NOMO-1 (cell line): Measurements from ENCODE around the gene DGCR8.
A peak's percentile ranks its signal among the peaks of the same experiment; 100 is the strongest.
"Not testable (repeated sequence)": the region's sequence is repeated elsewhere in the genome, so short reads cannot be mapped to it uniquely, and the experiment has no call there.

Experiments used
- DNase-seq, 2 experiments: peaks; one replicate each; lab custom pipeline; 2025; ENCODE audit not compliant: unreplicated experiment in 2 of 2; lab: John Stamatoyannopoulos, UW

The DGCR8 gene

DNA sequence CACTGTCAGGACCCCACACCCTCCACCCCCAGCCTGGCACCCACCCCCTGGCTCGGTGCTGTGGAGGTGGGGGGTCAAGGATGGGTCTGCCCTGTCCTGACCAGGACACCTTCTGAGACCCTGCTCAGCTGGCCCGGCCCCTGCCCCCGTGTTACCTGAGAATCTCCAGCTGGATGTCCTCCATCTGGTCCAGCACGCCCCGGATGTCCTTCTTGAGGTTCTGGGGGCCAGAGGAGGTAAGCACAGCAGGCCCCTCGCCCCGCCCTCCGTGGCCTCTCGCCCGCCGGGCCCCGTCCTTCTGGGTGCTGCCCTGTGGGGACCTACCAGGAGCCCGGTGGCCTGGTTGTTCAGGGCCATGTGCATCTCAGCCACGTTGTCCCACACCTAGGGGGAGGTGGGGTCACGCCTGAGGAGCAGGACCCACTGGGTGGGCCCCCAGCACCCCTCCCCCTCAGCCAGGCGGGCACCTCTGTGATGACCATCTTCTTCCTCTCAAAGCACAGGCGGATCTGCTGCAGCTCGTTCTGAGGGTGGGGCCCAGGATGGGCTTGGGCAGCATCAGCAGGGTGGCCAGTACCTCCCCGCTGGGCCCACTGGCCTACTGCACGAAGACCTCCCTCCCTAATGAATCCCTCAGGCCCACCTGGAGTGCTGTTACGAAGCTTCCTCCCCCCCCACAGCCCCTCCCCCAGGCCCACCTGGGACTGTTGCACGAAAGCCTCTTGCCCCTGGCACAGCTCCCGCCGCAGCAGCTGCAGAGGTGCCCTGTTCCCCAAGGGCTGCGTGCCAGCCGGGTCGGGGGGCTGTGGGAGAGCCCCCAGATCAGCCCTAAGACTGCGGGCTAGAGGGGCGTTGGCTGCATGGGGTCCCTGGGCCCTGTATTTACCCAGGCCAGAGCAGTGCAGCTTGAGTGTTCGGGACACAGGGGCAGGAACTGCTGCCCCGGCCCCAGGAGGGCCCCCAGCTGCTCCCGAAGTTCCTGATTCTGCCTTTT, 69.5 kb downstream of the DGCR8 start:
- no peak for DNase-seq

DNA sequence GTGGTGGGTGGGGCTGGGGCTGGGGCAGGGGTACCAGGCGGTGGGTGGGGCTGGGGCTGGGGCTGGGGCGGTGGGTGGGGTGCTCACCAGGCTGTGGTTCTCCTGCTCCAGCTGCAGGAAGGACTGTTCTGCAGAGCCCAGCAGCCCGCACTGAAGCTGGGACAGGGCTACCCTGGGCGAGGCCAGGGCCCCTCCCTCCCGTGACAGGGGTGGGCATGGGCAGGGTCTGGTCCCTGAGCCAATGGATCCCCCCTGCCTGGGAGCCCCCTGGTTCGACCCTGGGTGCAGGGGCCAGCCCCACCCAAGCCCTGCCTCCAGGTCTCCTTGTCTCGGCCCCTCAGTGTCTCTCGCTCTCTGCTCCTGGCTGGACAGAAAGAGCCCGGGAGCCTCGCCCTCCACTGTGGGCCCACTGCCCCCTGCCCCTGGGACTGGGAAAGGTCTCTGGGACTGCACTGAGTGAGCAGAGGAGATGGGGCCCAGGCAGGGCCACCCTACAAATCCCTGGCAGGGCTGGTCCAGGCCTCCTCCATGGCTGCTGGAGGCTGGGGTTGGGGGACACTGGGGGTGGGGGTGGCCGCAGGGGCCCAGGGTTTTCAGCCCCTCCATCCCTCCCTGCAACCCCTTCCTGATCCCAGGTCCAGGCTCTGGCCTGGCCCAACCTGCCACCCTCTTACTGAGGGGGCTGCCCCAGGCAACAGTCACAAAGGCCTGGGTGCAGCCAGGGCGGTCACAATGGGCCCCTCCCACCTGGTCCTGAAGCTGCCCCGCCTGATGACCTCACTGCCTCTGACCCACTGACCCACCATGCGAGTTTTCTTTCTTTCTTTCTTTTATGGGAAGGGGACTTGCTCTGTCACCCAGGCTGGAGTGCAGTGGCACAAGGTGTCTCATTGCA, 70.6 kb downstream of the DGCR8 start, which contains the start of gene CCDC188:
Gene CCDC188 (minus strand): TSS at position 675 of the 895 bp plus-strand sequence. CDS start 69 bp downstream, at position 606.
- no peak for DNase-seq

DNA sequence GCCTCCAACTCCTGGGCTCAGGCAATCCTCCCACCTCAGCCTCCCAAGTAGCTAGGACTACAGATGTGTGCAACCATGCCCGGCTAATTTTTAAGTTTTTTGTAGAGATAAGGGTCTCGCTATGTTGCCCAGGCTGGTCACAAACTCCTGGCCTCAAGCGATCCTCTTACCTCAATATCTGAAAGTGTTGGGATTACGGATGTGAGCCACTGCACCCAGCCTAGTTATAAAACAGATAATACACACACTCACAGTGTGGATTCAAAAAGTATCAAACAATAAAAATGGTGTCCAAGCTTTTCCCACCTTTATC, 71.2 kb downstream of the DGCR8 start:
- no peak for DNase-seq

DNA sequence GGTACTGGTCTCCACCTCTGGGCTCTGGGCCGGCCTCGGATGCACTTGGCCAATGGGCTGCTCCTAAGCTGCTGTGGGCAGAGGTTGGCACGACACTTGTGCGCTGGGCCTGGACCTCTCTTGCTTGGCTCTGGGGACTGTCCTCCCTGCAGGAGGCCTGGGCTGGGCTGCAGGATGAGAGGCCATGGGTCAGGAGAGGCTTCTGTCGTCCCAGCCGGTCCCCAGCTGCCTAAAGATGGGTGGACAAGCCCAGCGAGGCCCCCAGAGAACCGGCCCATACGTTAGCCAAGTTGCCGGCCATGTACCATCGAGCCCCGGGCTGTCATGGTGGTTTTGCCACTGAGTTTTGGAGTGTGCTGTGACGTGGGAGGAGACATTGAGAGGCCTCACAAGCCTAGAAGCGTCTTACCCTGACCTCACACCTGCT, 72.4 kb downstream of the DGCR8 start:
- no peak for DNase-seq

DNA sequence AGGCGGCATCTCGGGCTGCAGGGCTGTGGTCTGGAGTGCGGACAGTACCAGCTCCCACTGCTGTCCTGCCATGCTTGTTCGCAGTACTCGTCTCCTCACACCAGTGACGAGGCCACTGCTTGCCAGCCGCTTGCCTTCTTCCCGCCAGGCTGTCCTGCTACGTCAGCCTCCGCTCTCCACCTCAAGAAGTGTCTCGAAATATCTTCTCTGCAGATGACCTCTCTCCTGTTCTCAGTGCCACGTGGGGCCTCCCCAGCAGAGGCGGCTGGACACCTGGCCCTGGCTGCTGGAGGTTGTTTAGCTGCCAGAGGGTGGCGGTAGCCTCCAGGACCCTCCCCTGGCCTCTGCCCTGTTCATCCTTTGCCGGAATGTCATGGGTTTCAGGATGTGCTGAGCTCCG, 73.9 kb downstream of the DGCR8 start:
- DNase-seq, result no peak

DNA sequence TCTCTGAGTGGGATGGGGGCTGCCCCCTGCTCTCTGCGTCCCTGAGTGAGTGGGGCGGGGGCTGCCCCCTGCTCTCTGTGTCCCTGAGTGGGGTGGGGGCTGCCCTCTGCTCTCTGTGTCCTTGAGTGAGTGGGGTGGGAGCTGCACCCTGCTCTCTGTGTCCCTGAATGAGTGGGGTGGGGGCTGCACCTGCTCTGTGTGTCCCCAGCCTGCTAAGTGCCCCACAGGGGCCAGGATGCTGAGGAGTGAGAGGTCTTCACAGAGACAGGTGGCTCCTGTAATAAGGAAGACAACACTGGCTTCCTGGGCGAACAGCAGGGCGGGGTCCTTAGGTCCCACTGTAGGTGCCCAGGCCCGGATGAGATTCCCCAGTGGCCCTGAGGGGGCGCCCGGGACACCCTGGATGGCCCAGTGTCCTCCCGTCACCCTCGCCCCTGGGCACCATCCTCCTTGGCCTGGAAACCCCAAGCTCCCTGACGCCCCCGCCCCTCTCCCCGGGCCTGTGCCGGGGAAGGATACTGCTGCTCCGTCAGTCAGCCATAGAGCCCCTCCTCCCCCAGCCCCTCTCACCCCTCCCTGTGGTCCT, 74.7 kb downstream of the DGCR8 start:
- no peak for DNase-seq

DNA sequence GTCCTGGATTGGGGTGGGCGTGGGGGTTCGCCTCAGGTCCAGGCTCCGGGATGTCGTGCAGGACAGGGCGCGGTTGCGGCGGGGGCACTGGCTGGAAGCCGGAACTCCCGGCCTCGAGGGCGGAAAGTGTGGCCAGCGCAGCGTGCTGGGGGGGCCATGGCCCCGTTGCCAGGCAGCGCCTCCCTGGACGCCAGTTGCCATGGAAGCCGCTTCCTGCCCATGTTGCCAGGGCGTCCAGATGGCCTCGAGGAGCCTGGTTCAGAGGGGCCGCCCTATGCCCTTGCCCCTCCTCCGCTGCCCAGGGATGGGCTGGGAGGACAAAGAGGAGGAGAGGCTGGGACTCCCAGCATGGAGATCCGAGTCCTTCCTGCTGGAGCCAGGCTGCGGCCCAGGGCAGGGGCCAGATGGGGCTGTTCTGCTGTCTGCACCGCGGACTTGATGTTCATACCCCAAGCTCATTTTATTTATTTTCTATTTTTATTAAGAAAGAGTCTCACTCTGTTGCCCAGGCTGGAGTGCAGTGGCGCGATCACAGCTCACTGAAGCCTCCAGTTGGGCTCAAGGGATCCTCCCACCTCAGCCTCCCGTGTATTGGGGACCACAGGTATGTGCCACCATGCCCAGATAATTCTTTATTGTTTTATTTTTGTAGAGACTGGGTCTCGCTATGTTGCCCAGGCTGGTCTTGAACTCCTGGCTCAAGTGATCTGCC, 75.4 kb downstream of the DGCR8 start:
- no peak for DNase-seq

DNA sequence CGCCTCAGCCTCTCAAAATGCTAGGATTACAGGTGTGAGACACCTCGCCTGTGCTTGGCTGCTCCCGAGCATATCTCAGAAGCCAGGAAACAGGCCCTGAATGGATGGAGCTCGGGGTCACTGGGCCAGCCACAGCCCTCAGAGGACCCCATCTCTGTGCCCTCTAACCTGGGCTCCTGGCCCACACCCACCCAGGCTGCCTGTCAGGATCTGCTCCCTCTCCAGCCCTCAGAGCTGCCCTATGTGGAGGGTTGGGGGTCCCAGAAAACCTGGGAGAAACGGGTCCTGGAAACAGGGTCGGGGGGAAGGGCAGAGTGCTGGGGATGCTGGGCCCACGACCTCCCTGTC, 76.0 kb downstream of the DGCR8 start:
- DNase-seq, result no peak

DNA sequence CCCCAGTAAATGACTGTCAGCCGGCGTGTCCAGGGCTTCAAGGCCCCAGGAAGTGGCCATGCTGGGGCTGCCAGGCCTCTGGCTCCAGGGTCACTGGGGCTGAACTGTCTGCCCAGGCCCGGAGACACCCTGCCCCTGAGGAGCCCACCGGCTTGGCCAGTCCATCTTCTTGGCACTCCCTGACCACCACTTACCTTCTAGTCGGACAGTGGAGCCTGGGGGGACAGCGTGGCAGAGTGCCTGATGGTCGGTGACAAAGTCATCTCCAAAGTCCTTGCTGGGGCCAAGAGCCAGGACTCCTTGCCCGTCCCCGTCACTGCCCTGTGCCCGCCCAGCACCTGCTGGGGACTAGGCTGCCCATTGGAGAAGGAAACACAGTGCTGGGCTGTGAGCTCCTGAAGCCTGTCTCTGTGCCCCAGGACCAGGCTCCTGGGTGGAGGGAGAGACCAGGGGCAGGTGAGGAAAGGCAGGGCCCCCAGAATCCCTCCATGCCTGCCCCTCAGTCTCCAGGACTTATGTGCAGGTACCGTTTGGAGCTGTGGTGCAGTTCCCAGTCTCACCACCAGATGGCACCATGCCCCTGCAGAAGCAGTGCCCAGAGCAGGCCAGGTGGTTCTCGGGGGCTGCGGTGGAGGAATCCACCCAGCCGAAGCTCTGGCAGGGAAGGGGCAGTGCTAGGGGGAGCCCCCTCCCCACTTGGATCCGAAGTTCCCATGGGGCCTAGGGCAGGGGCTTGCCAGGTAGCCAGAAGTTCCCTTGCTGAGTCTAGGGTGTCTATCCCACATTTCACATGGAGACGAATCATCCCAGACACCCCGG, 76.8 kb downstream of the DGCR8 start:
- DNase-seq, result peak; percentile 45 to 47

DNA sequence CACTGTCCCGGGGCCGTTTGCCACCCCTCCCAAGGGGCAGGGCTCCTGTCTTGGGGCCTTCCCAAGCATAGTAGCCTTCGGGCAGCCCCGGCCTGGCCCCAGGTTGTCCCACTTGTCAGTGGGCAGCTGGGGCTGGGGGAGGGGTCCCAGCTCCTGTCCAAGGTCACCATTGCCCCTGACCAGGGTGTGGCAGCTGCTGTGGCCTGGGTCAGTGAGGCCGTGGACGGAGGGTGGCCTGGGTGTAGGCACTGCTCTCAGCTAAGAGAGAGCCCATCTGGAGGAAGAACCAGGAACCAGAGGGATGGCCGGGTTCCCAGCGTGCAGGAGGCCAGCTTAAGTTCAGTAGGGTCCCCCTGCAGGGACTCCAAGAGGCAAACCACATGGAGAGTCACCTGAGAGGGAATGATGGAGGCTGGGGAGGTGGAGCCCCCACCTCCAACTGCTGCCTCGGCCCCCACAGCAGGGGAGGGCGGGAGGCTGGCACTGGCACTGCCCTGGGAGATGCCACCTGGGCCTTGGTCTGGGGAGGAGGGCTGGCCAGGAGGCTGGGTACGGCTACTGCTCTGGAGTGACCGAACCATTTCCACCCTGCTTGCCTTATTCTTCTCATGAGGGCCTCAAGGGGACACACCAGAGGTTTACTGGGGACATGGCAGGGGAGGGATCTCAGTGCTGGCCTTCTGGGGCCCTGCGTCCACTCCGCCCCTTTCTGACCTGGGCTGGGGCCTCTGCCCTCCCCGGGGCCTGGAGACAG, 77.6 kb downstream of the DGCR8 start:
- DNase-seq, result no peak

DNA sequence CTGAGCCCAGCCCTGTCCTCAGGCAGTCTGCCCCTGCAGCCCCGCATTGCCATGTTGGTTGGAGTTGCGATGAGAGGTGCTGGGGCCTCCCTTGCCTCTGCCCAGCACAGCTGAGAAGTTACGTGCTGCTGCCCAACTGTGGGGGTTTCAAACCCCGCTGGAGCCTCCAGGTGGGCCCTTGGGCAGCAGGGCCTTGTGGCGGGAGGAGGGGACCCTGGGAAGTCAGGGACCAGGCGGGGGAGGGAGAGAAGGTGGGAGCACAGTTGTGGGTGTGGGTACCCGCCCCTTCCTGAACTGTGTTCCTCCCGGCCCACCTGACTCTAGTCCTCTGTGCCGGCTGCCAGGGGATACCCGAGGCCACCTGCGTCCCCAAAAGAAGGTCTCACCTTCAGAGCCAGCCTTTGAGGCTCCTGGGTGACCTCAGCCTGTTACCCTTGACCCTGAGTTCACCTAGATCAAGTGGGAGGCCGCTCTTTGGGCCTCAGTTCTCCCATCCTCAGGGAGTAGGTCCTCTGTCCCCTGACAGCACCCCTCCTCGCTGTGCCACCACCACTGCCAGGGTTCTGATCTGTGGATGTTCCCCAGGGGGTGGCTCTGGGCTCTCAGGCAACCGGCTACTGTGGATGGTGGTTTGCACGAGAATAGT, 78.5 kb downstream of the DGCR8 start:
- DNase-seq, result no peak

DNA sequence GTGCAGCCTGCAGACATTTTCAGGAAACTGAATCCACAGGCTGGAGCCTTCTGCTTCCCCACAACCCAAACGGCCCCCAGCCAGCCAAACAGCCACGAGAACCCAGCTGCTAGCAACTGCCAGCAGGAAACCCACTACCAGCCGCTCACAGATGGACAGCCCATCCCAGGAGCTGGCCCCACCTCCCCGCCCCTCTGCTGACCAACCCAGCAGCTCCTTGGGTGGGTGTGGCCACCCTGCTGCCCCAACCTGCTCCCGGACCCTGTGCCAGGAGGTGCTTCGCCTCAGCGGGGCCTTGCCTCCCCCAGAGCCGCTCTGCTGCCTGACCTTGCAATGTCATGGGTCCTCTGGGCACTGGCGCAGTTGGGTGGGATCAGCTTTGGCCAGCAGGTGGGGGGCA, 79.0 kb downstream of the DGCR8 start:
- DNase-seq, result no peak

DNA sequence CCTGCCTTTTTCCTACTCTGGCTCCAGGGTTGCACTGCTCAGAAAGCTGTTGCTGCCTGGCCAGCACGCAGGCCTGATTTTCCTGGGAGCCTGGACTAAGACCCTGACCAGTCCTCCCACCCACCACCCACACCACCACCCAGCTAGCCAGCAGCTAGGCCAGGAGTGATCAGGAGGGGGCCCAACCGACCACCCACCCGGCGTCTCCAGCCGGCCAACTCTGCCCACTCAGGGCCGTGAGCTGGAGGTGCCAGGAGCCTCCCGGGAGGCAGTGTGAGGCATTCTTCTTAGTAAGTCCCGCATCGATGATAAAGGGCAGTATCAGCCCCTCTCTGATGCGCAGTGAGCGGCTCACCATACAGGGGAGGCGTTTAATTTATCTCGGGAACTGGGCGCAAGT, 79.5 kb downstream of the DGCR8 start:
- DNase-seq, result not testable (repeated sequence)

DNA sequence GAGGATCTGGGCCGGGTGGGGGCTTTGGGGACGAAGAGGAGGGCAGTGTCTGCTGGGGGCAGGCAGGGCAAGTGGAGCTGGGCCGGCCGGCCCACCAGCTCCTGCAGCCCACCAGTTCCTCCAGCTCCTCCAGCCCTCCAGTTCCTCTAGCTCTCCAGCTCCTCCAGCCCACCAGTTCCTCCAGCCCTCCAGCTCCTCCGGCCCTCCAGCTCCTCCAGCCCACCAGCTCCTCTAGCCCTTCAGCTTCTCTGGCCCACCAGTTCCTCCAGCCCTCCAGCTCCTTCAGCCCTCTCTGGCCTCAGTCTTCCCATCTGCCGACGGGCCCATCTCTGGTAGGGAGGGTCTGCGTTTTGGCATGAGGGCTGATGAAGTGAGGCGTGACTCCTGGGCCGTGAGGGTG, 80.0 kb downstream of the DGCR8 start:
- DNase-seq, result no peak
